NCI-H2171 treated with DMSO at 0.1 percent for 48 hours (cell line): ENCODE data around the gene CTDSP1.

Experiments
- DNase-seq: peaks from one replicate; lab custom pipeline; 2025; lab: John Stamatoyannopoulos, UW

CTDSP1 gene, protein sequence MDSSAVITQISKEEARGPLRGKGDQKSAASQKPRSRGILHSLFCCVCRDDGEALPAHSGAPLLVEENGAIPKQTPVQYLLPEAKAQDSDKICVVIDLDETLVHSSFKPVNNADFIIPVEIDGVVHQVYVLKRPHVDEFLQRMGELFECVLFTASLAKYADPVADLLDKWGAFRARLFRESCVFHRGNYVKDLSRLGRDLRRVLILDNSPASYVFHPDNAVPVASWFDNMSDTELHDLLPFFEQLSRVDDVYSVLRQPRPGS

DNA sequence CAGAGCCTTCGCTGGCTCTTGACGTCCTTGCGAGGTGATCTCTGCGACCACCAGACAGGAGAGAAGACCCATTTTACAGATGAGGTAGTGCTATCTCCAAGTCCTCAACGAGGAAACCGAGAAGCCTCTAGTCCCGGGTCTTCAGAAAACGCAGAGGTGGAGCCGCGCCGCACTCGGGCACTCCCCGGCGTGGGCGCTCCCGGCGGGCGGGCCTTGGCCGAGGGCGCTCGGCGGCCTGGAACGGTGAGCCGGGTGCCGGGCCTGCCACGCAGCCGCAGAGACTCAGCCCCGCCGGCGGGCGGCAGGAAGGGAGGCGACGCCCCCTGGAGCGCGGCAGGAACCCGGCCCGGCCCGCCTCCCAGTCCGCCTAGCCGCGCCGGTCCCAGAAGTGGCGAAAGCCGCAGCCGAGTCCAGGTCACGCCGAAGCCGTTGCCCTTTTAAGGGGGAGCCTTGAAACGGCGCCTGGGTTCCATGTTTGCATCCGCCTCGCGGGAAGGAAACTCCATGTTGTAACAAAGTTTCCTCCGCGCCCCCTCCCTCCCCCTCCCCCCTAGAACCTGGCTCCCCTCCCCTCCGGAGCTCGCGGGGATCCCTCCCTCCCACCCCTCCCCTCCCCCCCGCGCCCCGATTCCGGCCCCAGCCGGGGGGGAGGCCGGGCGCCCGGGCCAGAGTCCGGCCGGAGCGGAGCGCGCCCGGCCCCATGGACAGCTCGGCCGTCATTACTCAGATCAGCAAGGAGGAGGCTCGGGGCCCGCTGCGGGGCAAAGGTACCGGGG is at the start of gene CTDSP1:
CTDSP1 (plus strand) TSS at position 478 of the 776 bp plus-strand sequence; CDS start at position 701, 223 bp downstream.
- DNase-seq, result peak; percentile 90

- DNase-seq, result no peak
Measured at GRCh38 chr2:218354045-218354444, 45.6 kb upstream of the CTDSP1 start.

- no peak for DNase-seq
Measured at GRCh38 chr2:218354850-218355443, 44.7 kb upstream of the CTDSP1 start.

GRCh38 chr2:218357236-218358177 is 42.2 kb upstream of the CTDSP1 start:
- no peak for DNase-seq

DNA sequence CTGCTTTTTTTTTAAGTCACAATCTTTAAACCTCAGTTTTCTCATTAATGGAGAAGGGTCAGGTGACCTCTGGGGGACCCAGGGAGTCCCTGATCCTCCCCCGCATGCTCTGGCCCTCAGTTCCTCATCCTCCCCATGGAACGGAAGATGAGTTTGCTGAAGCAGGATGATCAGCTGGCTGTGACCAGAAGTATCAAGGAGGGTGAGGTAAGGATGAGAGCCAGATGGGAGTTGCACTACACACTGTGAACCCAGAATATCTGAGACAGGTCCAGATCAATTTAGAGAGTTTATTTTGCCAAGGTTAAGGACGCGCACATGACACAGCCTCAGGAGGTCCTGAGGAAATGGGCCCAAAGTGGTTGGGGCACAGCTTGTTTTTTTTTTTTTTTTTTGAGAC is 39.2 kb upstream of the CTDSP1 start:
- DNase-seq, result peak; percentile 16

GRCh38 chr2:218362606-218363005 is 37.1 kb upstream of the CTDSP1 start:
- no peak for DNase-seq

DNA sequence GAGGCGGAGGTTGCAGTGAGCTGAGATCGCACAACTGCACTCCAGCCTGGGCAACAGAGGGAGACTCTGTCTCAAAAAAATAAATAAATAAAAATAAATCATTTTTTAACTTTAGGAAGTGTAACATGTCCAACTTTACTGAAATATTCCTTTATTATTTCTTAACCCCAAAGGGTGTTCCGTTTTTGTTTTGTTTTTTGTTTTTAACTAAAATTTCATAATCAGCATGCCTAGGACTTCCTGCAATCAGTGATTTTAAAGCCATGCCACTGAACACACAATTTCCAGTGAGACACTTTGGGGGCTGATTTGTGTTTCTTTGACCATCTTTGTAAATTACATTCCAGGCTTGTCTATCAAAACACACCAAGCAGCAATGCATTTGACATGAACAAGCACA is 35.9 kb upstream of the CTDSP1 start:
- DNase-seq, result no peak

DNA sequence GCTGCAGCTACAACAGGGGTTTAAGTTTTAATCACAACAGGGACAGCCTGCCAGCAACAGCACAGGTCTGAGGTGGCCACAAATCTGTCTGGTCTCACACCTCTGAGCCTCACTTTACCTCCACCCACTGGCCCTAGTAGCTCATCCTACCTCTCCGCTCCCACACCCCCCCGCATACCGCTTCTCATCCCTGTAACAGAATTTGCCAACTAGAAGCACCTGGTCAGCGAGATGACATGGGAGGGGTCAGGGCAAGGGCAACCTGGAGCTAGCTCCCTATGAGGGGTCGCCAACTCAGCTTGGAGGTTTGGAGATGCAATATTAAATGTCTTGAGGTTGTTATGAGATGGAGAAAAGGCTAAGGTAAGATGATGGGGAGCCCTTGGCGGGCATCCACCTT is 35.5 kb upstream of the CTDSP1 start:
- DNase-seq, result no peak

DNA sequence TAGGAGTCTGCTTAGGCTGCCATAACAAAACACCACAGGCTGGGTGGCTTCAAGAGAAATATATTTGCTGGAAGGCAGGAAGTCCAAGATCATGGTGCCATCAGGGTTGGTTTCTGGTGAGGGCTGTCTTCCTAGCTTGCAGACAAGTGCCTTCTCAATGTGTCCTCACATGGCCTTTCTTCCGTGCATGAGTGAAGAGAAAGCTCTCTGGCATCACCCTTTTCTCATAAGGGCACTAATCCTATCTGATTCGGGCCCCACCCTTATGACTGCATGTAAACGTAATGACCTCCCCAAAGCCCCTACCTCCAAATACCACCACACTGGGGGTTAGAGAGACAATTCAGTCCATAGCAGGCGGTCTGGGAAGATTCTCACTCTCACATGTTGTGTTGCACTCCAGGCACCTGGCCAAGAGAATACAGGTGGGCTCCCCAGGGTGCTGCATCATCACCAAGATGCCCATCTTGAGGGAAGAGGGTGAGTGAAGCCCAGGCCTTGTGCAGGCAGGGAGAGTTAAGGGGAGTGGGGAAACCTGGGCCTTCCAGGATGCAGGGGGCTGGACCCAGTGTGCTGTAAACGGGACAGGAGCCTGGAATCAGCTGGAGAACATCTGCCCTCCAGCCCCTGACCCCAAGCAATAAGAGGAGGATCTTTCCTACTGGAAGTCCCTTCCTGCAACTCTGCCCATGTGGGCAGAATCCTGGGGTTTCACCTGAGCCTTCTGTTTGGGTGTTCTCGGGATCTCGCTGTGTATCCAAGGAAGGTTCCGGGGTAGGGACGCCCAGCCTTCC is 32.9 kb upstream of the CTDSP1 start:
- DNase-seq, result no peak

GRCh38 chr2:218367415-218368149 is 32.1 kb upstream of the CTDSP1 start:
- no peak for DNase-seq

DNA sequence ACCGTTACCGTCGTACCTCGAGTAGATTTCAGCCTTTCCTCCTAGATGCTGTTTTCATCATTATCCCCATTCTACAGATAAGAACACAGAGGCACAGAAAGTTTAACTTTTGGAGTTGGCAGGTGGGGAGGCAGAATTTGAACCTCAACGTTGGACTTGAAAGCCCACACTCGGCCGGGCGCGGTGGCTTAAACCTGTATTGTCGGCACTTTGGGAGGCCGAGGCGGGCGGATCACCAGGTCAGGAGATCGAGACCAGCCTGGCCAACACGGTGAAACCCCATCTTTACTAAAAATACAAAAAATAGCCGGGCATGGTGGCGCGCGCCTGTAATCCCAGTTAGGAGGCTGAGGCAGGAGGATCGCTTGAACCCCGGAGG is 31.5 kb upstream of the CTDSP1 start:
- no peak for DNase-seq

DNA sequence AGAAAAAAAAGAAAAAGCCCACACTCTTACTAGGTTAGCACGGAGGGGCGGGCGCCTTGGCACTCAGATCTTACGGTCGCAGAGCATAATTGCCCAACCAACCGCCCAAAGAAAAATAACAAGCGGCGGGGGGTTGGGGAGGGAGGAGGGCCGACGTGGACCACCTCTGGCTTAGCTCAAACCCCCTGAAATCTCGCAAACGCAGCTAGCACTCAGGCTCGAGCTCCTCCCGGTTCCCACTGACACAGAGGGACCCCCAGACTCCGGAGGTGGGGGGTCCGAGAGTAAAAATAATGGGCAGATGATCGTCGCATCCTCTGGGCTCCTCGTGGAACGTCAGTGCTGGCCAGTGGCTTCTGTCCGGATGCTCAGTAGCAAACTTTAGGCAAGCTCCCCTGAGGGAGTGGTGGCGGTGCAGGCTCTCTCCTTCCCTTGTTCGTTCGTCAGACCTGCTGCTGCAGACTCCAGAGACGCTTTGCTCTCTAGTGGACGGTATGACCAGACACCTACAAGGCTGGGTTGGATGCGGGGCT is 31.0 kb upstream of the CTDSP1 start:
- DNase-seq, result no peak

DNA sequence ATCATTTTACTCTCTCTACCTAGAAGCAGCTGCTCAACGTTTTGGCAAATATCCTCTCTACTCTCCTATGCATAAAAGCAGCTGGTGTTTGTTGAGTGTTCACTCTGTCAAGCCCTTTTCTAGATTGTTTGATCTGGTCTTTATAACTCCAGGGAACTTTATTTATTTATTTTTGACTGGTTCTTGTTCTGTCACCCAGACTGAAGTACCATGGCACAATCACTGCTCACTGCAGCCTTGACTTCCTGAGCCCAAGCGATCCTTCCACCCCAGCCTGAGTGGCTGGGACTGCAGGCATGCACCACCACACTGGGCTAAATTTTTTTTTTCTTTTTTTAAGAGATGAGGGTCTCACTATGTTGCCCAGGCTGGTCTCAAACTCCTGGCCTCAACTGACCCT is 30.3 kb upstream of the CTDSP1 start:
- DNase-seq, result no peak

DNA sequence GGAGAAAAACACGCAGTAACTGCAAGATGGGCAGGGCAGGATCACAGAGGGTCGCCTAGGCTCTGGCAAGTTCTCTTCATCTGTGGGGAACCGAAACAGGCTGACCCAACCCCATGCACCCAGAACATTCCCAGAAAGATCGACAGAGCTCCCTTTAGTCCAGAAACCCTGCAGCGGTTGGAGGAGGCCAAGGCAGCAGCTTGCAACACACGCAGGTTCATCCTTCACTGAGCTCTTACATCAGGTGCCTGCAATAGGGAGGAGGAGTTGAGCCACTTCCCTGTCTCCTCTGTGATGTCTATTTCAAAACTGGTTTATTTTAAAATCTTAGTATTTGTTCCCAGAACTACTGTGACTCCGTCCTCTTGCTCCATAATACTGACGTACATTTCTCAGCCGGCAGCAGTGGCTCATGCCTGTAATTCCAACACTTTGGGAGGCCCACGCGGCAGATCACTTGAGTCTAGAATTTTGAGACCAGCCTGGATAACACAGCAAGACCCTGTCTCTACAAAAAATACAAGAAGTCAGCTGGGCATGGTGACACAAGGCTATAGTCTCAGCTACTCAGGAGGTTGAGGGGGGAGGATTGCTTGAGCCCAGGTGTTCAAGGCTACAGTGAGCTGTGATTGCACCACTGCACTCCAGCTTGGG is 29.1 kb upstream of the CTDSP1 start:
- no peak for DNase-seq

GRCh38 chr2:218371983-218372350 is 27.7 kb upstream of the CTDSP1 start:
- DNase-seq, result no peak

GRCh38 chr2:218374795-218375194 is 24.9 kb upstream of the CTDSP1 start:
- DNase-seq, result no peak

DNA sequence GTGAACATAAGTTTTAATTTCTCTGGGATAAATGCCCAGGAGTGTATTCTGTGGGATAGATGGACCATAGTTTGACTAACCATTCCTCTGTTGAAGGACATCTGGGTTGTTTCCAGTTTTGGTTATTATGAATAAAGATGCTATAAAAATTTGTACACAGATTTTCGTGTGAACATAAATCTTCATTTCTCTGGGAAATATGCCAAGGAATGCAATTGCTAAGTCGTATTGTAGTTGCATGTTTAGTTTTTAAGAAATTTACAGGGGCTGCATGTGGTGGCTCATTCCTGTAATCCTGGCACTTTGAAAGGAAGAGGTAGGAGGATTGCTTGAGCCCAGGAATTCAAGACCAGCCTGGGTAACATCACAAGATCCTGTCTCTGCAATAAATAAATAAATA is 24.5 kb upstream of the CTDSP1 start:
- DNase-seq, result no peak

- DNase-seq, result no peak
Measured at GRCh38 chr2:218378053-218378452, 21.6 kb upstream of the CTDSP1 start.

DNA sequence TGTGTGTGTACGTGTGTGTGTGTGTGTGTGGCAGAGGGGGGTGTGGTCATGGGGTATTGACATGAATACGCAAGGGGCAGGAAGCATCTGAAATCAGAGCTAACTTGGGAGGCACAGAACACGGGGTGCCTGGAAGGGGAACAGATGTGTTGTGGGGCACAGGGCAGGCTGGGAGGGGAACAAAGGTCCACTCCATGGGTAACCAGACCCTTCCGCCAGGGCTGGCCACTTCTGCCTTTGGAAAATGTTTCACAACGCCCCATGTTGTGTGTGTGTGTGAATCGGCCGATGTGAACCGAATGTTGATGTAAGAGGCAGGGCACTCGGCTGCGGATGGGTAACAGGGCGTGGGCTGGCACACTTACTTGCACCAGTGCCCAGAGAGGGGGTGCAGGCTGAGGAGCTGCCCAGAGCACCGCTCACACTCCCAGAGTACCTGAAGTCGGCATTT is 17.7 kb upstream of the CTDSP1 start, which contains the start of gene SLC11A1:
SLC11A1 (plus strand) TSS at position 358 of the 451 bp plus-strand sequence. CDS start 96 bp downstream, outside the sequence.
- no peak for DNase-seq

DNA sequence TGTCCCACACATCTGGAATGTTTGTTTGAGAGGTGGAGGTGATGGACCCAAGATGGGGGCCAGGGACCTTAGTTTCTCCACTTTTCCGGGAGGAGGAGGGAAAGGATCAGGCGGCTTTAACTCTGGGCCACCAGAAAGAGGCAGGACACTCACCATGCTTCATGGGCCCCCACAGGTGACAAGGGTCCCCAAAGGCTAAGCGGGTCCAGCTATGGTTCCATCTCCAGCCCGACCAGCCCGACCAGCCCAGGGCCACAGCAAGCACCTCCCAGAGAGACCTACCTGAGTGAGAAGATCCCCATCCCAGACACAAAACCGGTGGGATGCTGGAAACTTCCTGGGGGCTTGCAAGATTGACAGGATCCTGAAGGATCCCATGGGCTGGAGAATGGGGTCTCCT is 16.9 kb upstream of the CTDSP1 start:
- DNase-seq, result no peak
